SHP77 treated with DMSO at 0.1 percent for 48 hours (cell line): ENCODE results near the gene TMEM238.

Source experiments
- DNase-seq: peaks from one replicate; lab custom pipeline; 2025; lab: John Stamatoyannopoulos, UW

The TMEM238 gene

GRCh38 chr19:55377356-55378131 lies 6.5 kb downstream of the TMEM238 start:
- no peak for DNase-seq

GRCh38 chr19:55376241-55376933 lies 7.7 kb downstream of the TMEM238 start, which contains the start of gene TMEM190:
TMEM190 (plus strand) TSS chr19:55376826; CDS start chr19:55376854, 28 bp downstream.
- DNase-seq = no peak

GRCh38 chr19:55373993-55374757 lies 9.9 kb downstream of the TMEM238 start:
- no peak for DNase-seq

- DNase-seq = no peak
Measured at GRCh38 chr19:55373306-55373992, 10.6 kb downstream of the TMEM238 start.

- no peak for DNase-seq
Measured at GRCh38 chr19:55372316-55373081, 11.6 kb downstream of the TMEM238 start.

GRCh38 chr19:55370305-55370988 lies 13.6 kb downstream of the TMEM238 start, which contains the start of gene IL11:
IL11 (minus strand) TSS chr19:55370463; CDS start chr19:55370310, 153 bp downstream.
- DNase-seq = no peak

- DNase-seq = no peak
Measured at GRCh38 chr19:55369653-55370304, 14.3 kb downstream of the TMEM238 start.

- DNase-seq = no peak
Measured at GRCh38 chr19:55368701-55369563, 15.2 kb downstream of the TMEM238 start.

- DNase-seq = no peak
Measured at GRCh38 chr19:55368106-55368505, 16.0 kb downstream of the TMEM238 start.

- no peak for DNase-seq
Measured at GRCh38 chr19:55366790-55367189, 17.3 kb downstream of the TMEM238 start.

- no peak for DNase-seq
Measured at GRCh38 chr19:55365964-55366363, 18.1 kb downstream of the TMEM238 start.

- no peak for DNase-seq
Measured at GRCh38 chr19:55365245-55365644, 18.8 kb downstream of the TMEM238 start.

GRCh38 chr19:55362990-55363716 lies 20.9 kb downstream of the TMEM238 start, which contains the start of gene GARIN5B:
GARIN5B (minus strand) TSS chr19:55363260; CDS start chr19:55363066, 194 bp downstream.
- no peak for DNase-seq

- DNase-seq = no peak
Measured at GRCh38 chr19:55362174-55362989, 21.7 kb downstream of the TMEM238 start.

GRCh38 chr19:55360902-55361301 lies 23.2 kb downstream of the TMEM238 start:
- DNase-seq = no peak

- peak; percentile 12 for DNase-seq
Measured at GRCh38 chr19:55358943-55359908, 24.9 kb downstream of the TMEM238 start.
